ENCODE results near the gene DYTN.

Gene DYTN

GRCh38 chr2:206670531-206671319 is 47.5 kb downstream of the DYTN start:
- no peak for DNase-seq (ENCODE audit: insufficient read length, low spot score)
- no peak for TF ChIP-seq POLR2A (IDR thresholded peaks at IDR 0.05; ENCODE audit: low read depth, low read length)
- no peak for FAIRE-seq

GRCh38 chr2:206665251-206665650 is 52.9 kb downstream of the DYTN start:
- DNase-seq (ENCODE audit: insufficient read length, low spot score) (no peak), FAIRE-seq (no peak)
- no peak for TF ChIP-seq POLR2A (IDR thresholded peaks at IDR 0.05; ENCODE audit: low read depth, low read length)

GRCh38 chr2:206657087-206657486 is 61.1 kb downstream of the DYTN start:
- DNase-seq (ENCODE audit: insufficient read length, low spot score) (no peak), FAIRE-seq (no peak)

GRCh38 chr2:206647985-206648384 is 70.2 kb downstream of the DYTN start:
- no peak for DNase-seq (ENCODE audit: insufficient read length, low spot score)
- no peak for FAIRE-seq
- TF ChIP-seq POLR2A (IDR thresholded peaks at IDR 0.05; ENCODE audit: low read depth, low read length) = no peak

More at GRCh38 chr2:206657087-206657486, 61.1 kb downstream of the DYTN start:
- no peak for TF ChIP-seq POLR2A (IDR thresholded peaks at IDR 0.05; ENCODE audit: low read depth, low read length)

GRCh38 chr2:206642075-206643025 is 75.8 kb downstream of the DYTN start, which contains the start of gene FAM237A:
Gene FAM237A (plus strand): TSS chr2:206642487. CDS start chr2:206644237, 1,750 bp downstream.
- FAIRE-seq = no peak
- DNase-seq (ENCODE audit: insufficient read length, low spot score) = peak; percentile 6

GRCh38 chr2:206641226-206641625 is 77.0 kb downstream of the DYTN start:
- no peak for TF ChIP-seq POLR2A (IDR thresholded peaks at IDR 0.05; ENCODE audit: low read depth, low read length)
- DNase-seq (ENCODE audit: insufficient read length, low spot score) = no peak
- FAIRE-seq = no peak

More at GRCh38 chr2:206642075-206643025, 75.8 kb downstream of the DYTN start, which contains the start of gene FAM237A:
- no peak for TF ChIP-seq POLR2A (IDR thresholded peaks at IDR 0.05; ENCODE audit: low read depth, low read length)

GRCh38 chr2:206639636-206640035 is 78.6 kb downstream of the DYTN start:
- FAIRE-seq (no peak), DNase-seq (ENCODE audit: insufficient read length, low spot score) (no peak)
- no peak for TF ChIP-seq POLR2A (IDR thresholded peaks at IDR 0.05; ENCODE audit: low read depth, low read length)

- DNase-seq (ENCODE audit: insufficient read length, low spot score) = no peak
- FAIRE-seq = no peak
- TF ChIP-seq POLR2A (IDR thresholded peaks at IDR 0.05; ENCODE audit: low read depth, low read length) = no peak
Observed at GRCh38 chr2:206635015-206635414, 83.2 kb downstream of the DYTN start.

GRCh38 chr2:206631340-206631739 is 86.9 kb downstream of the DYTN start:
- TF ChIP-seq POLR2A (IDR thresholded peaks at IDR 0.05; ENCODE audit: low read depth, low read length) = no peak
- DNase-seq (ENCODE audit: insufficient read length, low spot score) = no peak
- no peak for FAIRE-seq

GRCh38 chr2:206627632-206628031 is 90.6 kb downstream of the DYTN start:
- DNase-seq (ENCODE audit: insufficient read length, low spot score) (no peak), FAIRE-seq (no peak)
- TF ChIP-seq POLR2A (IDR thresholded peaks at IDR 0.05; ENCODE audit: low read depth, low read length) = no peak

GRCh38 chr2:206626108-206626507 is 92.1 kb downstream of the DYTN start:
- no peak for TF ChIP-seq POLR2A (IDR thresholded peaks at IDR 0.05; ENCODE audit: low read depth, low read length)
- FAIRE-seq = no peak
- no peak for DNase-seq (ENCODE audit: insufficient read length, low spot score)

GRCh38 chr2:206619011-206619410 is 99.2 kb downstream of the DYTN start:
- DNase-seq (ENCODE audit: insufficient read length, low spot score) (no peak), FAIRE-seq (no peak)
- TF ChIP-seq POLR2A (IDR thresholded peaks at IDR 0.05; ENCODE audit: low read depth, low read length) = no peak

- DNase-seq (ENCODE audit: insufficient read length, low spot score) (peak; percentile 5), FAIRE-seq (peak; percentile 53)
- no peak for TF ChIP-seq POLR2A (IDR thresholded peaks at IDR 0.05; ENCODE audit: low read depth, low read length)
Observed at GRCh38 chr2:206616151-206616550, 102.0 kb downstream of the DYTN start.

- no peak for TF ChIP-seq POLR2A (IDR thresholded peaks at IDR 0.05; ENCODE audit: low read depth, low read length)
- no peak for FAIRE-seq
- no peak for DNase-seq (ENCODE audit: insufficient read length, low spot score)
Observed at GRCh38 chr2:206615417-206616089, 102.6 kb downstream of the DYTN start.

All from H54 (cell line).